Measurements from ENCODE around the gene SYT9. TPM values are rescaled to one million over a fixed set of nuclear protein-coding genes. Genes with fewer than 3 reads are reported as not detected.

SYT9 gene
- polyA plus RNA-seq, 1 of the 3 experiments (the other 2 are of a cell fraction) = 0.10 TPM

GRCh38 chr11:7436146-7436545, 184.4 kb downstream of the SYT9 start:
- ChIA-PET CTCF (interaction anchor here (1.0 to 1.3 kb wide), 3 partner anchors 16 to 338 kb away, joined by 3 to 4 read pairs (median 3); no protein-coding TSS in a partner anchor), POLR2A (no interaction called here)
- no peak overlapping the region for H2AFZ ChIP-seq (ENCODE audit: low read depth)
- H4K20me1 ChIP-seq (ENCODE audit: insufficient read depth) = no peaks in the 10 kb centered on the region
- no peaks in the 10 kb centered on the region for H3K9me3 ChIP-seq
- no peaks in the 10 kb centered on the region for H3K4me1 ChIP-seq (ENCODE audit: control insufficient read depth in 1 of 2, insufficient read depth in 2 of 2, low read depth in 1 of 2, low read length in 1 of 2)
- H3K27ac ChIP-seq (ENCODE audit: low read depth in 2 of 2, low read length in 1 of 2) = no peak overlapping the region
- no peaks in the 10 kb centered on the region for H3F3A ChIP-seq (replicated peaks; ENCODE audit: insufficient read depth)
- DNase-seq = no peak
- no peak overlapping the region for H3K9ac ChIP-seq
- WGBS (ENCODE audit: low lambda C conversion rate) = 44% methylated on average over 1 of the region's 1 CpG
- H3K36me3 ChIP-seq (replicated peaks in 1 of 2; ENCODE audit: control insufficient read depth in 1 of 2, insufficient read depth in 2 of 2, low read length in 1 of 2) = no peaks in the 10 kb centered on the region
- TF ChIP-seq, protein P1, sequence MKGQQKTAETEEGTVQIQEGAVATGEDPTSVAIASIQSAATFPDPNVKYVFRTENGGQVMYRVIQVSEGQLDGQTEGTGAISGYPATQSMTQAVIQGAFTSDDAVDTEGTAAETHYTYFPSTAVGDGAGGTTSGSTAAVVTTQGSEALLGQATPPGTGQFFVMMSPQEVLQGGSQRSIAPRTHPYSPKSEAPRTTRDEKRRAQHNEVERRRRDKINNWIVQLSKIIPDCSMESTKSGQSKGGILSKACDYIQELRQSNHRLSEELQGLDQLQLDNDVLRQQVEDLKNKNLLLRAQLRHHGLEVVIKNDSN (IDR thresholded peaks at IDR 0.05; ENCODE audit: borderline replicate concordance, low read depth) = no peak
- TF ChIP-seq TCF12 (IDR thresholded peaks at IDR 0.05) (no peak), ELF1 (IDR thresholded peaks at IDR 0.05) (no peak), POLR2AphosphoS5 (IDR thresholded peaks at IDR 0.05; ENCODE audit: low read depth, low read length) (no peak), NRF1 (IDR thresholded peaks at IDR 0.05; ENCODE audit: low read depth, low read length) (no peak), FOSL2 (IDR thresholded peaks at IDR 0.05; ENCODE audit: borderline replicate concordance, low read depth) (no peak), TEAD4 (IDR thresholded peaks at IDR 0.05; ENCODE audit: borderline replicate concordance, insufficient read depth) (no peak), JUND (IDR thresholded peaks at IDR 0.05) (no peak), MEF2A (IDR thresholded peaks at IDR 0.05; ENCODE audit: borderline replicate concordance, low read depth) (no peak), EP300 (IDR thresholded peaks at IDR 0.05; ENCODE audit: borderline replicate concordance in 1 of 2, low read depth in 1 of 2, low read length in 1 of 2) (no peak)
- TF ChIP-seq, protein P2, sequence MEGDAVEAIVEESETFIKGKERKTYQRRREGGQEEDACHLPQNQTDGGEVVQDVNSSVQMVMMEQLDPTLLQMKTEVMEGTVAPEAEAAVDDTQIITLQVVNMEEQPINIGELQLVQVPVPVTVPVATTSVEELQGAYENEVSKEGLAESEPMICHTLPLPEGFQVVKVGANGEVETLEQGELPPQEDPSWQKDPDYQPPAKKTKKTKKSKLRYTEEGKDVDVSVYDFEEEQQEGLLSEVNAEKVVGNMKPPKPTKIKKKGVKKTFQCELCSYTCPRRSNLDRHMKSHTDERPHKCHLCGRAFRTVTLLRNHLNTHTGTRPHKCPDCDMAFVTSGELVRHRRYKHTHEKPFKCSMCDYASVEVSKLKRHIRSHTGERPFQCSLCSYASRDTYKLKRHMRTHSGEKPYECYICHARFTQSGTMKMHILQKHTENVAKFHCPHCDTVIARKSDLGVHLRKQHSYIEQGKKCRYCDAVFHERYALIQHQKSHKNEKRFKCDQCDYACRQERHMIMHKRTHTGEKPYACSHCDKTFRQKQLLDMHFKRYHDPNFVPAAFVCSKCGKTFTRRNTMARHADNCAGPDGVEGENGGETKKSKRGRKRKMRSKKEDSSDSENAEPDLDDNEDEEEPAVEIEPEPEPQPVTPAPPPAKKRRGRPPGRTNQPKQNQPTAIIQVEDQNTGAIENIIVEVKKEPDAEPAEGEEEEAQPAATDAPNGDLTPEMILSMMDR (IDR thresholded peaks at IDR 0.05) = no peak
- TF ChIP-seq, protein P3, sequence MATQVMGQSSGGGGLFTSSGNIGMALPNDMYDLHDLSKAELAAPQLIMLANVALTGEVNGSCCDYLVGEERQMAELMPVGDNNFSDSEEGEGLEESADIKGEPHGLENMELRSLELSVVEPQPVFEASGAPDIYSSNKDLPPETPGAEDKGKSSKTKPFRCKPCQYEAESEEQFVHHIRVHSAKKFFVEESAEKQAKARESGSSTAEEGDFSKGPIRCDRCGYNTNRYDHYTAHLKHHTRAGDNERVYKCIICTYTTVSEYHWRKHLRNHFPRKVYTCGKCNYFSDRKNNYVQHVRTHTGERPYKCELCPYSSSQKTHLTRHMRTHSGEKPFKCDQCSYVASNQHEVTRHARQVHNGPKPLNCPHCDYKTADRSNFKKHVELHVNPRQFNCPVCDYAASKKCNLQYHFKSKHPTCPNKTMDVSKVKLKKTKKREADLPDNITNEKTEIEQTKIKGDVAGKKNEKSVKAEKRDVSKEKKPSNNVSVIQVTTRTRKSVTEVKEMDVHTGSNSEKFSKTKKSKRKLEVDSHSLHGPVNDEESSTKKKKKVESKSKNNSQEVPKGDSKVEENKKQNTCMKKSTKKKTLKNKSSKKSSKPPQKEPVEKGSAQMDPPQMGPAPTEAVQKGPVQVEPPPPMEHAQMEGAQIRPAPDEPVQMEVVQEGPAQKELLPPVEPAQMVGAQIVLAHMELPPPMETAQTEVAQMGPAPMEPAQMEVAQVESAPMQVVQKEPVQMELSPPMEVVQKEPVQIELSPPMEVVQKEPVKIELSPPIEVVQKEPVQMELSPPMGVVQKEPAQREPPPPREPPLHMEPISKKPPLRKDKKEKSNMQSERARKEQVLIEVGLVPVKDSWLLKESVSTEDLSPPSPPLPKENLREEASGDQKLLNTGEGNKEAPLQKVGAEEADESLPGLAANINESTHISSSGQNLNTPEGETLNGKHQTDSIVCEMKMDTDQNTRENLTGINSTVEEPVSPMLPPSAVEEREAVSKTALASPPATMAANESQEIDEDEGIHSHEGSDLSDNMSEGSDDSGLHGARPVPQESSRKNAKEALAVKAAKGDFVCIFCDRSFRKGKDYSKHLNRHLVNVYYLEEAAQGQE (IDR thresholded peaks at IDR 0.05; ENCODE audit: low read depth, low read length) = no peak
- H3K4me3 ChIP-seq (ENCODE audit: low read depth in 2 of 2, low read length in 1 of 2) = no peak overlapping the region
- no peak overlapping the region for H3K4me2 ChIP-seq
- H3K9me2 ChIP-seq = no peaks in the 10 kb centered on the region
- H3K27me3 ChIP-seq (ENCODE audit: insufficient read depth) = no peaks in the 10 kb centered on the region
- H3K79me2 ChIP-seq (ENCODE audit: insufficient read depth) = no peaks in the 10 kb centered on the region

GRCh38 chr11:7436657-7437056, 185.0 kb downstream of the SYT9 start:
- Histone ChIP-seq H2AFZ (ENCODE audit: low read depth) (no peak overlapping the region), H3K4me1 (ENCODE audit: control insufficient read depth in 1 of 2, insufficient read depth in 2 of 2, low read depth in 1 of 2, low read length in 1 of 2) (no peaks in the 10 kb centered on the region), H3K9me3 (no peaks in the 10 kb centered on the region), H3K4me3 (ENCODE audit: low read depth in 2 of 2, low read length in 1 of 2) (no peak overlapping the region), H3K9ac (no peak overlapping the region), H3K9me2 (no peaks in the 10 kb centered on the region), H3K27me3 (ENCODE audit: insufficient read depth) (no peaks in the 10 kb centered on the region), H3K27ac (ENCODE audit: low read depth in 2 of 2, low read length in 1 of 2) (no peak overlapping the region), H3K79me2 (ENCODE audit: insufficient read depth) (no peaks in the 10 kb centered on the region), H4K20me1 (ENCODE audit: insufficient read depth) (no peaks in the 10 kb centered on the region), H3K36me3 (replicated peaks in 1 of 2; ENCODE audit: control insufficient read depth in 1 of 2, insufficient read depth in 2 of 2, low read length in 1 of 2) (no peaks in the 10 kb centered on the region), H3K4me2 (no peak overlapping the region), H3F3A (replicated peaks; ENCODE audit: insufficient read depth) (no peaks in the 10 kb centered on the region)
- WGBS (ENCODE audit: low lambda C conversion rate) = 11% methylated on average over 5 of the region's 5 CpGs
- no peak for TF ChIP-seq IRF3 (IDR thresholded peaks at IDR 0.05; ENCODE audit: low read depth, low read length)
- TF ChIP-seq MAX (IDR thresholded peaks at IDR 0.05; ENCODE audit: low read depth) = no peak
- CTCF ChIA-PET = interaction anchor here (1.0 to 1.3 kb wide), 2 partner anchors 158 to 339 kb away, joined by 3 to 4 read pairs; no protein-coding TSS in a partner anchor
- POLR2A ChIA-PET = no interaction called here
- no peak for DNase-seq
